Endothelial cell of umbilical vein (primary cell): ENCODE data around the gene RABL6. TPM values are rescaled to one million over a fixed set of nuclear protein-coding genes. Genes with fewer than 3 reads are reported as not detected.
"Not testable (repeated sequence)": the region's sequence is repeated elsewhere in the genome, so short reads cannot be mapped to it uniquely, and the experiment has no call there.

Experiments used
- BruUV-seq: library from RNA; stranded (reverse); fragments of 400-500 nt; replicated peaks from 2 replicates; lab custom pipeline; 2021; lab: Mats Ljungman, UMichigan
- CTCF ChIA-PET: fragments of 300-600, 350-600 bp; sonication (Branson Sonifier 250); formaldehyde crosslinking; loops from one replicate; lab custom pipeline; 2021; ENCODE audit warnings: antibody characterized with exemption, inconsistent platforms; lab: Charles Lee
- POLR2A ChIA-PET: fragments of 300-600, 350-600 bp; sonication (Branson Sonifier 250); formaldehyde crosslinking; loops from one replicate; lab custom pipeline; 2021; ENCODE audit warnings: antibody characterized with exemption, inconsistent platforms; lab: Charles Lee
- DNase-seq: peaks from one replicate; pipeline ENCODE4 v3.0.0-alpha.2; 2011; ENCODE audit warnings: low read depth, low spot score
- FAIRE-seq: peaks from 2 replicates; lab custom pipeline; 2011; peaks lifted over from hg19 to GRCh38; lab: Jason Lieb, UNC
- H2AFZ ChIP-seq: 2 replicates; pipeline ENCODE4 v1.6.0; 2012; ENCODE audit warnings: low read depth, low read length, control low read depth, inconsistent platforms
- H3K27ac ChIP-seq: 2 replicates; pipeline ENCODE4 v1.5.1; 2011; ENCODE audit warnings: low read depth, mild to moderate bottlenecking, control low read depth, low read length, moderate library complexity; ENCODE audit not compliant: insufficient read depth
- H3K27me3 ChIP-seq, 2 experiments: 2 replicates each; pipeline versions ENCODE4 v1.6.0 to v1.6.1; 2011; ENCODE audit warnings: low read length in 2 of 2, mixed read lengths in 1 of 2; ENCODE audit not compliant: control insufficient read depth in 2 of 2, insufficient read depth in 2 of 2
- H3K36me3 ChIP-seq, 2 experiments: 2 replicates in 1 of 2; 3 replicates in 1 of 2; pipeline ENCODE4 v1.5.1; 2011; ENCODE audit warnings: low read length in 2 of 2, mild to moderate bottlenecking in 1 of 2, moderate library complexity in 1 of 2; ENCODE audit not compliant: control insufficient read depth in 2 of 2, insufficient read depth in 2 of 2; ENCODE audit errors: extremely low read depth in 1 of 2
- H3K4me1 ChIP-seq: 3 replicates; pipeline ENCODE4 v1.5.1; 2011; ENCODE audit warnings: mild to moderate bottlenecking, low read length; ENCODE audit not compliant: control insufficient read depth, insufficient read depth; ENCODE audit errors: extremely low read depth
- H3K4me2 ChIP-seq: 2 replicates; pipeline ENCODE4 v1.6.1; 2011; ENCODE audit warnings: low read length, control low read depth, mixed read lengths; ENCODE audit not compliant: insufficient read depth
- H3K4me3 ChIP-seq, 3 experiments: fragments of 200-600 bp in 1 of 3; sonication (generic), shearing (Covaris generic) in 1 of 3; replicated peaks in 1 of 3; 2 replicates each; pipeline ENCODE4 v1.5.1; 2011 to 2016; ENCODE audit warnings: control low read depth in 3 of 3, low read length in 3 of 3, mild to moderate bottlenecking in 2 of 3, inconsistent platforms in 1 of 3, low read depth in 1 of 3, moderate library complexity in 1 of 3; ENCODE audit not compliant: insufficient read depth in 1 of 3
- H3K79me2 ChIP-seq: 2 replicates; pipeline ENCODE4 v1.6.0; 2012; ENCODE audit warnings: low read length, inconsistent platforms; ENCODE audit not compliant: control insufficient read depth, insufficient read depth
- H3K9ac ChIP-seq: replicated peaks from 2 replicates; pipeline ENCODE3; 2011; ENCODE audit warnings: low read length, control low read depth; ENCODE audit not compliant: insufficient read depth; ENCODE audit errors: extremely low read depth
- H3K9me1 ChIP-seq: replicated peaks from 3 replicates; pipeline ENCODE4 v1.6.0; 2011; ENCODE audit warnings: mild to moderate bottlenecking, low read length; ENCODE audit not compliant: control insufficient read depth, insufficient read depth; ENCODE audit errors: extremely low read depth
- H3K9me3 ChIP-seq: replicated peaks from 2 replicates; pipeline ENCODE4 v1.5.1; 2012; ENCODE audit warnings: low read length, inconsistent platforms; ENCODE audit not compliant: control insufficient read depth, insufficient read depth
- H4K20me1 ChIP-seq: replicated peaks from 2 replicates; pipeline ENCODE3; 2011; ENCODE audit warnings: mild to moderate bottlenecking, low read length; ENCODE audit not compliant: control insufficient read depth, insufficient read depth; ENCODE audit errors: extremely low read depth
- EZH2 ChIP-seq: IDR thresholded peaks from 2 replicates; pipeline ENCODE4 v1.6.1; 2012; ENCODE audit warnings: borderline replicate concordance, low read depth, mild to moderate bottlenecking, moderate library complexity, low read length, inconsistent platforms; ENCODE audit not compliant: severe bottlenecking
- FOS ChIP-seq: IDR thresholded peaks from 2 replicates; pipeline ENCODE4 v1.6.1; 2011; ENCODE audit warnings: mild to moderate bottlenecking, low read length, moderate library complexity, borderline replicate concordance; ENCODE audit not compliant: insufficient read depth
- GATA2 ChIP-seq: IDR thresholded peaks from 2 replicates; pipeline ENCODE4 v1.7.0; 2011; ENCODE audit warnings: low read depth, mild to moderate bottlenecking, moderate library complexity, mixed read lengths, low read length; ENCODE audit not compliant: insufficient read length, insufficient read depth
- JUN ChIP-seq: IDR thresholded peaks from 2 replicates; pipeline ENCODE4 v1.6.1; 2011; ENCODE audit warnings: borderline replicate concordance, low read depth; ENCODE audit not compliant: insufficient read length, insufficient read depth
- MYC ChIP-seq: IDR thresholded peaks from one replicate; pipeline ENCODE4 v1.6.1; 2011; ENCODE audit warnings: mild to moderate bottlenecking, low read depth, low read length
- POLR2A ChIP-seq: IDR thresholded peaks from 2 replicates; pipeline ENCODE4 v1.6.1; 2012; ENCODE audit warnings: low read depth, mild to moderate bottlenecking, control low read depth, low read length
- POLR2AphosphoS5 ChIP-seq: IDR thresholded peaks from 2 replicates; pipeline ENCODE4 v1.6.1; 2012; ENCODE audit warnings: low read depth, mild to moderate bottlenecking, control low read depth, low read length, moderate library complexity; ENCODE audit not compliant: insufficient read depth
- dilution Hi-C: fragments of 300-500 bp; cut with MboI; formaldehyde crosslinking; loops from one replicate; pipeline ENCODE4 v1.15.0; 2019; ENCODE audit warnings: low sequenced_read_pairs; ENCODE audit not compliant: extremely low pct_ligation_motif_present
- intact Hi-C: fragments of 100-400 bp; cut with micrococcal nuclease; formaldehyde crosslinking; loops from one replicate; pipeline ENCODE4 v1.10.0; 2022
- polyA plus RNA-seq, 4 experiments: library from polyadenylated mRNA; depleted of rRNA in 3 of 4; stranded (reverse) in 3 of 4; unstranded in 1 of 4; fragments of >200 nt; gene quantifications; 2 replicates each; pipeline versions ENCODE4 v1.2.1 to v1.2.3, GENCODE V29; 2011 to 2012; ENCODE audit warnings: missing spikeins in 1 of 4
- total RNA-seq: library from RNA; stranded (reverse); gene quantifications from 2 replicates; pipeline ENCODE4 v1.2.3, GENCODE V29; 2021
- TF ChIP-seq, protein P1 (sequence below), 2 donors: IDR thresholded peaks; 1 replicate in 1 of 2; 2 replicates in 1 of 2; pipeline ENCODE4 v1.5.1; 2011; ENCODE audit warnings: low read length in 2 of 2, mild to moderate bottlenecking in 2 of 2, moderate library complexity in 2 of 2, control low read depth in 1 of 2, inconsistent platforms in 1 of 2, low read depth in 1 of 2; ENCODE audit not compliant: insufficient read depth in 1 of 2; ENCODE audit errors: extremely low read depth in 1 of 2
- TF ChIP-seq, protein P2 (sequence below): IDR thresholded peaks from 2 replicates; pipeline ENCODE4 v1.6.1; 2011; ENCODE audit not compliant: insufficient read depth, insufficient read length

RABL6 gene
- total and polyA plus RNA-seq, 2 donors (not counting 3 experiments of a cell fraction or from before 2014, with no cell fraction given), result 60.8 to 112 TPM

DNA sequence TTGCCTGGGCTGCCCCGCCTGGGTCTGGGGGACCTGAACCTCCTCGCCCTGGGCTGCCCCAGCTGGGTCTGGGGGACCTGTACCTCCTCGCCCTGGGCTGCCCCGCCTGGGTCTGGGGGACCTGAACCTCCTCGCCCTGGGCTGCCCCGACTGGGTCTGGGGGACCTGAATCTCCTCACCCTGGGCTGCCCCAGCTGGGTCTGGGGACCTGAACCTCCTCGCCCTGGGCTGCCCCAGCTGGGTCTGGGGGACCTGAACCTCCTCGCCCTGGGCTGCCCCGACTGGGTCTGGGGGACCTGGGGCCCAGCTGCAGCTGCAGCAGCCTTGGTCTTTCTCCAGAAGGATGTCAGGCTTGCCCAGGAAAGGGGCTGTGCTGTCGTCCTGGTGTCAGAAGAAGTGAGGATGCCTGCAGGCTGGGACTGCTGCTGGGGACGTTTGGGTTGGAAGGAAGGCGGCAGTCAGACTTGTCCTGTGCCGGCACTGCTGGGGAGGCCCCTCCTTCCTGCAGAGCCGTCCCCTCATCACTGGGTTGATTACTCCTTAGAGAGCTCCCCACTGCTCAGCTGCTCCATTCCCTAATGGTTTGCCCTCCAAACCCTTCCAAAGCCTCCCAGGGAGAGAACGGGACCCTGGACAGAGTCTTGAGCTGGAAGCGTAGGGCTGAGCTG lies 25.8 kb downstream of the RABL6 start:
- H4K20me1 ChIP-seq, DNase-seq, H3K4me2 ChIP-seq, H3K27ac ChIP-seq, FAIRE-seq, H3K27me3 ChIP-seq, dilution Hi-C loops, BruUV-seq, intact Hi-C loops, H3K79me2 ChIP-seq, H3K9me3 ChIP-seq, H3K9me1 ChIP-seq, POLR2A ChIA-PET, H3K4me3 ChIP-seq, H2AFZ ChIP-seq, H3K4me1 ChIP-seq, H3K9ac ChIP-seq: not testable (repeated sequence)
- H3K36me3 ChIP-seq, result peaks cover 7 to 25% of the 10 kb centered on the region in 2 experiments
- CTCF ChIA-PET, result interaction anchor here (2.8 kb wide), 1 partner anchor 8 kb away, joined by 11 read pairs; the partner anchor contains the start of gene AJM1

DNA sequence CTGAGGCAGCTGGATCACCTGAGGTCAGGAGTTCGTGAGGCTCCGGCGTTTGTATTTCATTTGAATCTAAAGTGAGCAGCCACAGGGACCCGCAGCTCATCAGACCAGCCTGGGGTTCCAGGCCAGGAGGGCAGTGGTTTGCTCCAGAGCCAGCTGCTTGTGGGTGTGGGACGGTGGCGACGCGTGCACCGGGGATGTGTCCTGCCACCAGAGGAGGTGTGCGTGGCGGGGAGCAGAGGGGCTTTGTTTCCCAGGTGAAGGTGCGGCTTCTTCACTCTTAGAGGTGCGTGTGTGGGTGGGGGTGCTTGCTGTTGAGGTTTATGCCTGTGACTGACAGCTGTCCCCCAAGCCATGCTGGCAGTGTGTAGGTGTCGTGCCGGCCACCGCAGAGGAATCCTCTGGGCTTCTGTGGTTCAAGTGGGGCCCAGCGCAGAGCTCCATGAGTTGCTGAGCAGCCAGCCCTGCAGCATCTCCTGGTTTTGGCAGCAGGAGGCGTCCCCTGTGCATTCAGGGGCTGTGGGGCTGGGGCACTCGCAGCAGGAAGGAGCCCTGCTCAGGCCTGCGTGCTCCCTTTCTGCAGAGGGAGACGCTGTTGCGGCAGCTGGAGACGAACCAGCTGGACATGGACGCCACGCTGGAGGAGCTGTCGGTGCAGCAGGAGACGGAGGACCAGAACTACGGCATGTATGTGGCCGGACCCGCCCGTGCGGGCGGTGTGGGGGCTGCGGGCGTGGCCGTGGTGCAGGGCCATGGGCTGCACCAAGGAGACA lies 27.6 kb downstream of the RABL6 start:
- BruUV-seq, result no TSS peak
- no peak overlapping the region for H3K9ac ChIP-seq
- no peaks in the 10 kb centered on the region for H3K4me1 ChIP-seq
- no peaks in the 10 kb centered on the region for H3K9me1 ChIP-seq
- ChIA-PET POLR2A (interaction anchor here (0.6 kb wide), 1 partner anchor 22 kb away, joined by 3 read pairs; no protein-coding TSS in a partner anchor), CTCF (interaction anchor here (0.6 to 1.4 kb wide), 4 partner anchors 10 to 113 kb away, joined by 3 to 4 read pairs (median 3); no protein-coding TSS in a partner anchor)
- DNase-seq (no peak), FAIRE-seq (no peak)
- no peaks in the 10 kb centered on the region for H4K20me1 ChIP-seq
- dilution Hi-C loops, result no loop called here
- H2AFZ ChIP-seq, result no peak overlapping the region
- intact Hi-C loops, result no loop called here
- no peaks in the 10 kb centered on the region for H3K9me3 ChIP-seq
- no peak for TF ChIP-seq JUN
- TF ChIP-seq EZH2, result no peak
- TF ChIP-seq GATA2, result no peak
- no peak for TF ChIP-seq FOS
- TF ChIP-seq, protein P1, sequence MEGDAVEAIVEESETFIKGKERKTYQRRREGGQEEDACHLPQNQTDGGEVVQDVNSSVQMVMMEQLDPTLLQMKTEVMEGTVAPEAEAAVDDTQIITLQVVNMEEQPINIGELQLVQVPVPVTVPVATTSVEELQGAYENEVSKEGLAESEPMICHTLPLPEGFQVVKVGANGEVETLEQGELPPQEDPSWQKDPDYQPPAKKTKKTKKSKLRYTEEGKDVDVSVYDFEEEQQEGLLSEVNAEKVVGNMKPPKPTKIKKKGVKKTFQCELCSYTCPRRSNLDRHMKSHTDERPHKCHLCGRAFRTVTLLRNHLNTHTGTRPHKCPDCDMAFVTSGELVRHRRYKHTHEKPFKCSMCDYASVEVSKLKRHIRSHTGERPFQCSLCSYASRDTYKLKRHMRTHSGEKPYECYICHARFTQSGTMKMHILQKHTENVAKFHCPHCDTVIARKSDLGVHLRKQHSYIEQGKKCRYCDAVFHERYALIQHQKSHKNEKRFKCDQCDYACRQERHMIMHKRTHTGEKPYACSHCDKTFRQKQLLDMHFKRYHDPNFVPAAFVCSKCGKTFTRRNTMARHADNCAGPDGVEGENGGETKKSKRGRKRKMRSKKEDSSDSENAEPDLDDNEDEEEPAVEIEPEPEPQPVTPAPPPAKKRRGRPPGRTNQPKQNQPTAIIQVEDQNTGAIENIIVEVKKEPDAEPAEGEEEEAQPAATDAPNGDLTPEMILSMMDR (IDR thresholded peaks at IDR 0.05; ENCODE audit: extremely low read depth in 1 of 2, insufficient read depth in 1 of 2, low read depth in 1 of 2, low read length in 2 of 2), result no peak
- no peak for TF ChIP-seq MYC
- no peak for TF ChIP-seq POLR2AphosphoS5
- no peak for TF ChIP-seq POLR2A
- TF ChIP-seq, protein P2, sequence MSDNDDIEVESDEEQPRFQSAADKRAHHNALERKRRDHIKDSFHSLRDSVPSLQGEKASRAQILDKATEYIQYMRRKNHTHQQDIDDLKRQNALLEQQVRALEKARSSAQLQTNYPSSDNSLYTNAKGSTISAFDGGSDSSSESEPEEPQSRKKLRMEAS, result no peak
- H3K4me2 ChIP-seq, result no peak overlapping the region
- H3K79me2 ChIP-seq, result no peaks in the 10 kb centered on the region
- H3K36me3 ChIP-seq, result peaks cover 4 to 21% of the 10 kb centered on the region in 2 experiments
- H3K27ac ChIP-seq, result no peak overlapping the region
- H3K4me3 ChIP-seq, result no peak overlapping the region
- H3K27me3 ChIP-seq, result no peaks in the 10 kb centered on the region
